ENCODE results near the gene AQP6.

Gene AQP6, protein sequence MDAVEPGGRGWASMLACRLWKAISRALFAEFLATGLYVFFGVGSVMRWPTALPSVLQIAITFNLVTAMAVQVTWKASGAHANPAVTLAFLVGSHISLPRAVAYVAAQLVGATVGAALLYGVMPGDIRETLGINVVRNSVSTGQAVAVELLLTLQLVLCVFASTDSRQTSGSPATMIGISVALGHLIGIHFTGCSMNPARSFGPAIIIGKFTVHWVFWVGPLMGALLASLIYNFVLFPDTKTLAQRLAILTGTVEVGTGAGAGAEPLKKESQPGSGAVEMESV

DNA sequence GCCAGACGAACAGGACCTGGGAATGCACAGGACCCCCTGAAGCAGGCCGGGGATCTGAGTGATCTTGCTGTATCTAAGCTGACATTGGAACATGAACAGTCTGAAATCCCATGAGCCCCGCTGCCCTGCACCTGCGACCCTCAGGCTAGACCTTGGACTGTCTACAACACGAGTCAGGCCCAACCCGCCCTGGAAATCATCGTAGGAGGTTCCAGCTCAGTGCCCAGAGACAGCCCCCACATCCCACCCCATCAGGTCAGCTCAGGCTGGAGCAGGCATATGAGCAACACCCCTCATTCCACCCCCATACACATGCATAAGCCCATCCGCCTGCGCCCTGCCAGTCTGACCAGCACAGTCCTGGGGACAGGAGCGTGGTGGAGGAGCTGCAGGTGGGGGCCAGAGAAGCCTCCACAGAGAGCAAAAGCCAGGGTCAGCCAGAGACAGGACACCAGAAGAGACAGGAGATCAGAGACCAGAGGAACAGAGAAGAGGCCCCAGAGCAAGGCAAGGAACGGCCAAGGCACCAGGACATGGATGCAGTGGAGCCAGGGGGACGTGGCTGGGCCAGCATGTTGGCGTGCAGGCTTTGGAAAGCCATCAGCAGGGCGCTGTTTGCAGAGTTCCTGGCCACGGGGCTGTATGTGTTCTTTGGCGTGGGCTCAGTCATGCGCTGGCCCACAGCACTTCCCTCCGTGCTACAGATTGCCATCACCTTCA lies at the start of gene AQP6:
Gene AQP6, plus strand, starts transcription at position 307 of the 720 bp plus-strand sequence. Its CDS starts 227 bp downstream, at position 534.
- in situ Hi-C loops (cut with HindIII; ENCODE audit: low sequenced_read_pairs) = no loop called here

- in situ Hi-C loops (cut with HindIII; ENCODE audit: low sequenced_read_pairs) = no loop called here
Observed at GRCh38 chr12:49923035-49923644, 49.6 kb upstream of the AQP6 start.

- in situ Hi-C loops (cut with HindIII; ENCODE audit: low sequenced_read_pairs) = no loop called here
Observed at GRCh38 chr12:49923880-49924556, 48.7 kb upstream of the AQP6 start.

DNA sequence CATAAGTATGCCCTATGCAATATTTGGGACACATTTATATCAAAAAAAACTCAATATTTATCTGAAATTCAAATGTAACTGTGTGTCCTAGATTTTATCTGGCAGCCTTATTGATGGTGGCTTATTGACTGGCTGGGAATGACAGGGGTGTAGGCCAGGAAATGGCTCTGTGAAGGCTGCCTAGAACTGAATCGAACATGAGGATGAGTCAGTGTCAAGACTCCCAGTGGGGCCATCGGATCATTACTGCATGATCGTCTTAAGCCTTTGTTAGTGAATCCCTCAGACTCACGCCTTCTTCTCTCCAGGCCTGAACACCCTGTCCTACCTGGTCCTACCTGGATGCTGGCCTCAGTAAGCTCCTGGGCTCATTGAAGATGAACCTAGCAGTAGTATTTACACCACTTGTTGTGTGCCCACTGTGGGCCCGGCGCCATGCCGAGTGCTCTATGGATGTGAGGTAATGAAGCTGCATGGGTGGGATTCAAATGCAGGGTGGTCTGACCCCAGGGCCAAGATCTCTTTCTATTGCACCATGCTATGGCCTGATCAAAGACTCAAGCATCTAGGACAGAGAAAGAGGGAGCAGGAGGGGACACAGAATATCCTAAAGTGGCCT lies 48.0 kb upstream of the AQP6 start:
- in situ Hi-C loops (cut with HindIII; ENCODE audit: low sequenced_read_pairs) = no loop called here

- in situ Hi-C loops (cut with HindIII; ENCODE audit: low sequenced_read_pairs) = no loop called here
Observed at GRCh38 chr12:49925433-49926204, 47.1 kb upstream of the AQP6 start.

DNA sequence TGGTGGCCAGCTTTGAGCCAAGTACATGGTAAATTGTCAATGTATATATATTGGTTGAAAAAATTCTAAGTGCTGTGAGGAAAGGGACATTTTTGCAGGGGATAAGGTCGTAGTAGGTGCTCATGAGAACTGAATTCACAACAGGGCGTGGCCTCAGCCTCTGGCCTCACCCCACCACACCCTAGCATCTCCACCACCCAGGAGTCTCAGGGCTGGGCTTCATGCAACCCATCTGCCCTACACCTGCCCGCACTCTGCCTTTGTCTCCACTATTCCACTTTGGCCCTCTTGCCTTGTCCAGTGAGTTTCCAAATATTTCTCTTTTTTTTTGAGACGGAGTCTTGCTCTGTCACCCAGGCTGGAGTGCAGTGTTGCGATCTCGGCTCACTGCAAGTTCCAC lies 44.3 kb upstream of the AQP6 start:
- in situ Hi-C loops (cut with HindIII; ENCODE audit: low sequenced_read_pairs) = no loop called here

GRCh38 chr12:49929581-49929980 lies 43.2 kb upstream of the AQP6 start:
- in situ Hi-C loops (cut with HindIII; ENCODE audit: low sequenced_read_pairs) = no loop called here

DNA sequence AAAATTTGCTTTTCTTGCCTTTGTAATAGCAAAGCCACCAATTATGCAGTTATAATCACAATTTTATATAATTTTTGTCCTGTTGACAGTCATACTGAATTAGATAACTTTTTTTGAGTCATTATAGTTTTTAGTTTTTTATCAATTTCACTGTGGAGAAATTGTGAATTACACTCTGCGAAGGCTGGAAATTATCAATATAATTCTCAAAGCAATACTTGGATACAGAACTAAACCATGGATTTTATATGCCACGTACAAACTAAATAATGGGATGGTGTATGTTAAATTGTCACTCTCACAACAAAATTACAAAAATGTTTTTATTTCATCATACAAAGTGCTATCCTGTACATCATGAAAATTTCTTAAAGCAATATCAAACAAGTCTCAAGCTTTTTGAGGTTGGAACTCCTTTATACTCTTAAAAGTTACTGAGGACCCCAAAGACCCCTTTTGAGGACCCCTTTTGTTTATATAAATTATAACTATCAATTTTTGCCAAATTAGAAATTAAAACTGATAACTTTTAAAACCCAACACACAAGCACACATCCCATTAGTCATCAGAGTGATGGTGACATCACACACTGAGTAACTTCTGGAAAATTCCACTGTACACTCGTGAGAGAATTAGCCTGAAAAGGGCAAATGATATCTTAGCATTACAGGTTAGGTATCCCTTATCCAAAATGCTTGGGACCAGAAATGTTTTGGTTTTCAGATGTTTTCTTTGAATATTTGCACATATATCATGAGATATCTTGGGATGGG lies 42.0 kb upstream of the AQP6 start:
- in situ Hi-C loops (cut with HindIII; ENCODE audit: low sequenced_read_pairs) = no loop called here

GRCh38 chr12:49932023-49932422 lies 40.7 kb upstream of the AQP6 start:
- in situ Hi-C loops (cut with HindIII; ENCODE audit: low sequenced_read_pairs) = no loop called here

DNA sequence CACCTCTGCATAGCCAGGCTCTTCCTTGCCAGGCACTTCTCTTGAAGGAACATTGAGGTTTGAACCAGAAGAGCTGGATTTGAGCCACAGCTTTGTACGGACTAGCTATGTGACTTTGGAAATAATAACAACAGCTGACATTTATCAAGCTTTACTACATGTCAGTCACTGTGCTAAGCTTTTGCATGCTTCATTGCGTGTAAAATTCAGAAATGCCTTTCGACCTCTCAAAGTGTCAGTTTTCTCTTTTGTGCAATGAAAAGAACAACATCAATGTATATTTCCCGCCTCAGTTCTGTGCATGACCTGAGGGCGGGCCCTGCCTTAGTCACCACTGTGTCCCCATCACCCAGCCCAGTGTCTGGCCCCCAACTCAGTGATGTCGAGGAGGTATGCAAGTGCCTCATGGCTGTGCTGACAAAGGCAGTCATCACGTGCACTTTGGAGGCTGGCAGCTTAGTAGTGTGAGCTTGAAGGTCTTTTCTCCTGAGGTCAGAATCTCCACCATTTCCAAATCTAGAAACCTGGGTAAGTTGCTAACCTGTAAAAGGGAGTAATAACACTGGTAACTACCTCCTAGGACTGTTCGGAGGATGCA lies 40.1 kb upstream of the AQP6 start:
- in situ Hi-C loops (cut with HindIII; ENCODE audit: low sequenced_read_pairs) = no loop called here

- in situ Hi-C loops (cut with HindIII; ENCODE audit: low sequenced_read_pairs) = no loop called here
Observed at GRCh38 chr12:49933796-49934195, 39.0 kb upstream of the AQP6 start.

- in situ Hi-C loops (cut with HindIII; ENCODE audit: low sequenced_read_pairs) = no loop called here
Observed at GRCh38 chr12:49934505-49934904, 38.2 kb upstream of the AQP6 start.

DNA sequence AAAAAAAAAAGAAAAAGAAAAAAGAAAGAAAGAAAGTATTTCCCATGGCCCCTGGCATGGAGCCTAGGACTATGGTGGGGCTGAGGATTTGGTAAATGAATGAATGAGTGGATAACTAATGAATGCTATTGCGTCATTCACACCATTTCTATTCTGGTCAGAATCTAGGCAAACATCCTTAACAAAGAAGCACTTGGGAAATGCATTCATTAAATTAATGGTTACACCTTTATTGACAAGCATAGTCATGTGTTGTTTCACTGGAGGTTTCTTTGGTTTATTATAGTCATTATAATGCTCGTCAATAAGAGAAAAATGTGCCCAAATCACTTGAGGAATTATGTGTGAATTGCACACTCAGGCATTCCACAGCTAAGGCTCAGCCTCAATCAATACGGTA lies 35.8 kb upstream of the AQP6 start:
- in situ Hi-C loops (cut with HindIII; ENCODE audit: low sequenced_read_pairs) = no loop called here

GRCh38 chr12:49937639-49938300 lies 35.0 kb upstream of the AQP6 start:
- in situ Hi-C loops (cut with HindIII; ENCODE audit: low sequenced_read_pairs) = no loop called here

DNA sequence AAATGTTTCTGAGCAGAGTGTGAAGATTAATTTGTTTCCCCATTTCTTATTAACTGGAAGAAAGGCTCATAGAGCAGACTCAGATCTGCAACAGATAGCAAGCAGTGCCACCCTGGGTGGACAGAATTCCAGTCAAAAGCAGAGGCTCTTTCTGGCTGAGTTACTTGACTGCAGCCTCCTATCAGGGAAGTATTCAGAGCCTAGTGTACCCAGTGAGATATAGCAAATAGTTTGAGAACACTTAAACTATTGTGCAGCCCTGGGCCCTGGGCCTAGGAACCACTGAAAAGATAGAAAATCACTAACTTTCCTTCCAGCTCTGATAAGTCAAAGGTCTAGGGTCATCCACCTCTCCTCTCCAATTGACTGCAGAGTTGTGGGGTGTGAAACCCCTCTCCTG lies 33.4 kb upstream of the AQP6 start:
- in situ Hi-C loops (cut with HindIII; ENCODE audit: low sequenced_read_pairs) = no loop called here

DNA sequence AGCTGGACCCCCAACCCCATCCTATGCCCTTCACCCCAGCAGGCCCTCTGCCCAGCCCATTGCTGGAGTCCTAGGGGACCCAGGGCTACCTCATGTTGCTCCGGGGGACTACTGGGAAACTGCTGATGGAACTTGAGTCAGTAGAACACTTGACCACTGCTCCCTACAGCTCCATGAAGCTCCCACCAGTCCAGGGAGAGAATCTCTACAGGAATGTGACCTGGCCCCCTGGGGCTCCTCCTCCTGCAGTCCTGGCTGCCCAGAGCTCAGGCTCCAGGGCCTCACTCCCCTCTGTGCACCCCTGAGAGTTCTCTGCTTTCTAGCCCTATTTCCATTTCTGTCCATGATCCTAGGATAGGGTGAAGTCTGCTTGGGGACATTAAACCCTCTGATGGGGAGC lies 33.0 kb upstream of the AQP6 start:
- in situ Hi-C loops (cut with HindIII; ENCODE audit: low sequenced_read_pairs) = loop anchor here (5.0 kb wide), 1 partner anchor 47 kb away; no protein-coding TSS in a partner anchor

DNA sequence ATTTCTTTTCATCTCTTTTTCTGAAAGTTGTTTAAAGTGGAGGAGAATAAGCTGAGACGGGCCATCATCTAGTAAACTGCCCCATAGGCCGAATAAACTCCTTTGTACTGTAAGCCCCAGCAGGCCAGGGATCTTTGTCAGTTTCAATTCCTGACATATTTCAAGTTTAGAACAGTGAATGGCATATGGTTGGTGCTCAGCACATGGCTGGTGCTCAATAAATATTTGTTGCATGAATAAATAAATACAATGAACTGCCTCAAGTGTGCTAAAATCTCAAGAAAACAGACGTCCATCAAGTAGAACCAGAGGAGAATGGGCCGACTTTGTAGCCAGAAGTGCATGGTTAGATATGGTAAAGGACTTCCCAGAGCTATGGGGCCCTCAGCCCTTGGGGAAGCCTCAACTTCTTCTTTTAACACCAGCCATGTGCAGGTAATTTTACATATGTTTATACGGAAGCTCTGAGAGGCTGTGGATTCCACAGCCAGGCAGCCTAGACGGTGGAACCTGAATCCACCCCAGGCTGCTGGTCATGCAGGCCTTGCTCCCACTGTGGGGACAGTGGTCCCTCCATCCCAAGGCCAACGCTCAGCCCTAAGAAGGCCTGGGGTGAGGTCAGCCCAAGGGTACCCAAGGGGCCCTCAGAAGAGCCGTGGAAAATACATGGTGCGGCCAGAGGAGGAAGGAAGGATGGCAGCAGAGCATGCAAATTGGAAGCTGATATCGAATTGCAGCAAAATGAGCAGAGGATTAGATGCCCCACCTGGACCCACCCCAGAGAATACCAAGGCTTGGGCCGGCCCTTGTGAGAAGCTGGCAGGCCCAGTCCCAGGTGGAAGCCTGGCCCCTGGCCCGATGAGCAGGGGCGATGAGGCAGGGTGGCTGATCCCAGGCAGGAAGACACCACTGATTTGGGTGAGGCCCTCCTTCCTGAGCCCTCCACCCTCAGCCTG lies 30.9 kb upstream of the AQP6 start:
- in situ Hi-C loops (cut with HindIII; ENCODE audit: low sequenced_read_pairs) = loop anchor here (5.0 kb wide), 1 partner anchor 50 kb away; no protein-coding TSS in a partner anchor
